NCI-H2171 (cell line): ENCODE results near the gene PHYH.
"Not testable (repeated sequence)": the region's sequence is repeated elsewhere in the genome, so short reads cannot be mapped to it uniquely, and the experiment has no call there.

ENCODE experiments used
- DNase-seq: peaks from one replicate; lab custom pipeline; 2025; lab: John Stamatoyannopoulos, UW

Gene PHYH

GRCh38 chr10:13299437-13300287, at the start of gene PHYH:
Gene PHYH, minus strand, starts transcription at chr10:13300064. Its CDS starts 22 bp downstream, at chr10:13300042.
- peak; percentile 24 for DNase-seq

- DNase-seq, result peak; percentile 73
These were observed 48.6 kb upstream of the PHYH start, which contains the start of gene SEPHS1 for GRCh38 chr10:13348216-13349017. Gene SEPHS1, minus strand, starts transcription at chr10:13348293. Its CDS starts 3,343 bp downstream, at chr10:13344950.

GRCh38 chr10:13347500-13348156, 47.8 kb upstream of the PHYH start:
- DNase-seq, result peak; percentile 63

- no peak for DNase-seq
These were observed 47.2 kb upstream of the PHYH start for GRCh38 chr10:13347043-13347499.

- no peak for DNase-seq
These were observed 46.6 kb upstream of the PHYH start for GRCh38 chr10:13346283-13347042.

- DNase-seq, result no peak
These were observed 40.9 kb upstream of the PHYH start for GRCh38 chr10:13340626-13341376.

GRCh38 chr10:13340068-13340467, 40.2 kb upstream of the PHYH start:
- DNase-seq, result no peak

- no peak for DNase-seq
These were observed 38.7 kb upstream of the PHYH start for GRCh38 chr10:13338390-13339110.

GRCh38 chr10:13337827-13338196, 37.9 kb upstream of the PHYH start:
- DNase-seq, result no peak

GRCh38 chr10:13337128-13337826, 37.4 kb upstream of the PHYH start:
- DNase-seq, result no peak

- peak; percentile 52 for DNase-seq
These were observed 36.0 kb upstream of the PHYH start for GRCh38 chr10:13335881-13336280.

- no peak for DNase-seq
These were observed 34.7 kb upstream of the PHYH start for GRCh38 chr10:13334556-13334955.

GRCh38 chr10:13331646-13332045, 31.8 kb upstream of the PHYH start:
- DNase-seq, result no peak

GRCh38 chr10:13330980-13331379, 31.1 kb upstream of the PHYH start:
- not testable (repeated sequence) for DNase-seq

GRCh38 chr10:13329565-13329964, 29.7 kb upstream of the PHYH start:
- no peak for DNase-seq

GRCh38 chr10:13328613-13329012, 28.7 kb upstream of the PHYH start:
- no peak for DNase-seq

GRCh38 chr10:13328126-13328525, 28.3 kb upstream of the PHYH start:
- DNase-seq, result no peak

- DNase-seq, result no peak
These were observed 27.7 kb upstream of the PHYH start for GRCh38 chr10:13327534-13327933.

GRCh38 chr10:13322615-13323148, 22.8 kb upstream of the PHYH start:
- no peak for DNase-seq
